IMR-90 (cell line): ENCODE measurements around the gene CTNNA2.

Experiments used
- CEBPB ChIP-seq: IDR thresholded peaks from 2 replicates; pipeline ENCODE4 v1.6.1; 2012; ENCODE audit warnings: low read depth, low read length, improper control_type of control experiment
- CTCF ChIP-seq: conservative IDR thresholded peaks from 2 replicates; pipeline ENCODE4 v1.5.1; 2012; ENCODE audit warnings: mild to moderate bottlenecking, low read depth, low read length, improper control_type of control experiment
- POLR2A ChIP-seq: IDR thresholded peaks from 2 replicates; pipeline ENCODE4 v1.6.1; 2012; ENCODE audit warnings: mild to moderate bottlenecking, low read depth, low read length

GRCh38 chr2:79666430-79666829 is 153.6 kb downstream of the CTNNA2 start:
- TF ChIP-seq CTCF (no peak), CEBPB (no peak), POLR2A (no peak)
